ENCODE results near the gene MPHOSPH9.

Gene MPHOSPH9

DNA sequence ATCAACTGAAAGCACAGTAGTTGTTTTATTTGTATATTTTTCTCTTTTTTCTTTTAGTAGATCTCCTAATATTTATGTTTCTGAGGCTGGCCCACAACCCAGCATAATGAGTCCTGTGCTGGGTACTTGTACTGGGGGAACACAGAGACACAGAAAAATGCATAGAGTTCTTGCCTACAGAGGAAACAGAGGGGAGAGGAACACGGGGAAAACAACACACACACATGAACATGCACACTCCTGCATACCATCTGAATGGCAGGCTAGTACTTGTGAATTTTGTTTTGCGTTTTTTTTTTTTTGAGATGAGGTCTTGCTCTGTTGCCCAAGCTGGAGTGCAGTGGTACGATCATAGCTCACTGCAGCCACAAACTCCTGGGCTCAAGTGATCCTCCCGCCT is 103.3 kb downstream of the MPHOSPH9 start:
- no peak overlapping the region for H3K4me3 ChIP-seq (ENCODE audit: low read length)
- H2AFZ ChIP-seq (ENCODE audit: low read depth, low read length): no peak overlapping the region
- peaks cover 21% of the 10 kb centered on the region for H3K4me1 ChIP-seq (ENCODE audit: low read length)
- peaks cover 13% of the 10 kb centered on the region; the same call in 1 of the 2 replicates for H3K27me3 ChIP-seq (ENCODE audit: low read depth, low read length)
- no peak overlapping the region for H3K4me2 ChIP-seq (ENCODE audit: low read length)
- peaks cover 10% of the 10 kb centered on the region; the same call in 1 of the 2 replicates for H3K9me3 ChIP-seq (ENCODE audit: insufficient read depth, low read length)
- no peak overlapping the region for H3K9ac ChIP-seq (ENCODE audit: low read length)
- H3K27ac ChIP-seq (ENCODE audit: low read length): no peak overlapping the region
- no peaks in the 10 kb centered on the region for H3K36me3 ChIP-seq (replicated peaks; ENCODE audit: low read depth, low read length)
- TF ChIP-seq, protein P1, sequence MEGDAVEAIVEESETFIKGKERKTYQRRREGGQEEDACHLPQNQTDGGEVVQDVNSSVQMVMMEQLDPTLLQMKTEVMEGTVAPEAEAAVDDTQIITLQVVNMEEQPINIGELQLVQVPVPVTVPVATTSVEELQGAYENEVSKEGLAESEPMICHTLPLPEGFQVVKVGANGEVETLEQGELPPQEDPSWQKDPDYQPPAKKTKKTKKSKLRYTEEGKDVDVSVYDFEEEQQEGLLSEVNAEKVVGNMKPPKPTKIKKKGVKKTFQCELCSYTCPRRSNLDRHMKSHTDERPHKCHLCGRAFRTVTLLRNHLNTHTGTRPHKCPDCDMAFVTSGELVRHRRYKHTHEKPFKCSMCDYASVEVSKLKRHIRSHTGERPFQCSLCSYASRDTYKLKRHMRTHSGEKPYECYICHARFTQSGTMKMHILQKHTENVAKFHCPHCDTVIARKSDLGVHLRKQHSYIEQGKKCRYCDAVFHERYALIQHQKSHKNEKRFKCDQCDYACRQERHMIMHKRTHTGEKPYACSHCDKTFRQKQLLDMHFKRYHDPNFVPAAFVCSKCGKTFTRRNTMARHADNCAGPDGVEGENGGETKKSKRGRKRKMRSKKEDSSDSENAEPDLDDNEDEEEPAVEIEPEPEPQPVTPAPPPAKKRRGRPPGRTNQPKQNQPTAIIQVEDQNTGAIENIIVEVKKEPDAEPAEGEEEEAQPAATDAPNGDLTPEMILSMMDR (IDR thresholded peaks at IDR 0.05; ENCODE audit: low read depth, low read length): no peak
- no peak for TF ChIP-seq EZH2phosphoT487 (IDR thresholded peaks at IDR 0.05; ENCODE audit: low read depth)
- H3K79me2 ChIP-seq (ENCODE audit: low read length): no peaks in the 10 kb centered on the region
- no peaks in the 10 kb centered on the region for H4K20me1 ChIP-seq (ENCODE audit: insufficient read depth, low read length)

DNA sequence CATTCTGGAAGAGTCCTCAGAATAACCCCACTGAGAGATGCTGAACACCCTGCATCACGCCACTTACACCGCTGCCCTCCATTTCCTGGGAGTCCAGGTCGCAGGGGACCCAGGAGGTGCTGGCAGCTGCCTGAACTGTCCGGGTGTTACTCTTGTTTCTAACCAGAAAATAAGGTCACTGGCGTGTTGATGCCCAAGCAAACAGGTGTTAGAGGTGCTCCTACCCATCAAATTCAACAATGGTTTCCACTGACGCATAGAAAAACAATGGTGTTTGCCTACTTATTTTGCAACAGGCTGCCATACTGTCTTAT is 105.8 kb downstream of the MPHOSPH9 start:
- H3K4me1 ChIP-seq (ENCODE audit: low read length): peaks cover 23% of the 10 kb centered on the region
- H3K36me3 ChIP-seq (replicated peaks; ENCODE audit: low read depth, low read length): no peaks in the 10 kb centered on the region
- H3K27me3 ChIP-seq (ENCODE audit: low read depth, low read length): peaks cover 8% of the 10 kb centered on the region; the same call in 1 of the 2 replicates
- H2AFZ ChIP-seq (ENCODE audit: low read depth, low read length): no peak overlapping the region
- no peak overlapping the region for H3K4me3 ChIP-seq (ENCODE audit: low read length)
- H3K27ac ChIP-seq (ENCODE audit: low read length): no peak overlapping the region
- no peaks in the 10 kb centered on the region for H4K20me1 ChIP-seq (ENCODE audit: insufficient read depth, low read length)
- no peak for TF ChIP-seq EZH2phosphoT487 (IDR thresholded peaks at IDR 0.05; ENCODE audit: low read depth)
- TF ChIP-seq, protein P1 (IDR thresholded peaks at IDR 0.05; ENCODE audit: low read depth, low read length): no peak
- no peak overlapping the region for H3K9ac ChIP-seq (ENCODE audit: low read length)
- no peaks in the 10 kb centered on the region for H3K79me2 ChIP-seq (ENCODE audit: low read length)
- no peak overlapping the region for H3K4me2 ChIP-seq (ENCODE audit: low read length)
- peaks cover 10% of the 10 kb centered on the region; the same call in 1 of the 2 replicates for H3K9me3 ChIP-seq (ENCODE audit: insufficient read depth, low read length)

DNA sequence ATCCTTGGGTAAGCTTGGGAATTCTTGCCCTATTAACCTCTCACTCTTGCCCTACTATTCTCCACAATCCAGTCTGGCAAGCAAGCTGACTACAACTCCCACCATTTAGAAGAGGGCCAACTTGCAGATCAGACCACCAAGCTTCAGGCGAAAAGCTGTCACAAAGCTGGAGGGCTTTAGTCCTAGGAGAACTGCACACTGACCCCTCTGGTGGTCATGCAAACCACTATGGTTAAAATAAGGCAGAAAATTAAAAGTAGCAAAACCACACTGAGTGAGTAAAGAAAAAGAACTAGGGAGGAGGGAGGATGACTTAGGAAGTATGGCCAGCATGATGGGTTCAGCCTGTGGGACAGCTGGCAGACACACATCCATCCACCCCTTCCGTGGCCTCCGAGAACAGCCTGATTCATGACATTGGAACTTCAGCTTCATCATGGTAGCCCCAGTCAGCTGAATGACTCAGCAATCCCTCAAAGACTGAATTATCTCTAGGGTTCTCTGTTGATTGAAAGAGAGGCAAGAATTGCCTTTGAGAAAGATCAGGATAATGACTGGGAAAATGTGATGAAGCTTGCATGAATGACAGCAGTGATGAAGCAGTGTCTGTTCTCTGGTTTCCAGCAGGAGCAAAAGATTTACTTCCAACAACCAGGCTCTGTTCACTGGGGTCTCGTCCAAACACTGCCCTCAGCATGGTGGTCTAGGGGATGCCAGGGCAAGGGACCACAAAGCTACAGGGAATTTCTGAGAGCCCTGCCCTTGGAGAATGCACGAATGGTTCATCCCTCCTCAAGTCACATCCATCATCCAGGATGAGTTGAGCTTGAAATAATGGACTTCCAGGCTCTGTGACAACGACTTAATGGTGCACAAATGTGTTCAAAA is 106.4 kb downstream of the MPHOSPH9 start:
- Histone ChIP-seq H3K9ac (ENCODE audit: low read length) (no peak overlapping the region), H4K20me1 (ENCODE audit: insufficient read depth, low read length) (no peaks in the 10 kb centered on the region), H3K4me2 (ENCODE audit: low read length) (no peak overlapping the region), H3K27me3 (ENCODE audit: low read depth, low read length) (peaks cover 8% of the 10 kb centered on the region; the same call in 1 of the 2 replicates), H3K27ac (ENCODE audit: low read length) (no peak overlapping the region), H3K4me1 (ENCODE audit: low read length) (peaks cover 21% of the 10 kb centered on the region), H3K9me3 (ENCODE audit: insufficient read depth, low read length) (peaks cover 9% of the 10 kb centered on the region; the same call in 1 of the 2 replicates), H3K36me3 (replicated peaks; ENCODE audit: low read depth, low read length) (no peaks in the 10 kb centered on the region), H2AFZ (ENCODE audit: low read depth, low read length) (no peak overlapping the region), H3K79me2 (ENCODE audit: low read length) (no peaks in the 10 kb centered on the region), H3K4me3 (ENCODE audit: low read length) (no peak overlapping the region)
- TF ChIP-seq, protein P1 (IDR thresholded peaks at IDR 0.05; ENCODE audit: low read depth, low read length): no peak
- TF ChIP-seq EZH2phosphoT487 (IDR thresholded peaks at IDR 0.05; ENCODE audit: low read depth): no peak

DNA sequence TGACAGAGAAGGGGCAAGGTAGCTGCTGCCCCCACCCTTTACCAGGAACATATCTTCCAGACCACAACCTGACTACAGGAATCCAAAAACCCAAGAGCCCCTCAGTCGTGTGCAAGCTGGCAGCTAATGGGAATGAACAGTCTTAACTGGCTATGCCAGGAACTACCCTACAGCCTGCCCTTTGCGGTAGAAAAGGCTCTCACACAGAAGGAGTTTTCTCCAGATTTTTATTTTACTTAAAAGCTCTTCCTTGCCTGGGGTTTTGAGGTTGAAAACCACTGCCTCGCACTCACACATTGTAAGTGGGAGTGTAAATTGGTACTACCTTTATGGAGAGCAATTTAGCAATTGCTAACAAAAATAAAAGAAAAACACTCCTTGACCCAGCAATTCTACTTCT is 110.3 kb downstream of the MPHOSPH9 start:
- Histone ChIP-seq H2AFZ (ENCODE audit: low read depth, low read length) (no peak overlapping the region), H3K36me3 (replicated peaks; ENCODE audit: low read depth, low read length) (peaks cover 2% of the 10 kb centered on the region), H3K4me1 (ENCODE audit: low read length) (peaks cover 43% of the 10 kb centered on the region), H3K9me3 (ENCODE audit: insufficient read depth, low read length) (no peaks in the 10 kb centered on the region; the same call in 1 of the 2 replicates), H4K20me1 (ENCODE audit: insufficient read depth, low read length) (no peaks in the 10 kb centered on the region), H3K27me3 (ENCODE audit: low read depth, low read length) (peaks cover 17% of the 10 kb centered on the region), H3K79me2 (ENCODE audit: low read length) (no peaks in the 10 kb centered on the region), H3K4me3 (ENCODE audit: low read length) (no peak overlapping the region), H3K9ac (ENCODE audit: low read length) (no peak overlapping the region), H3K4me2 (ENCODE audit: low read length) (no peak overlapping the region), H3K27ac (ENCODE audit: low read length) (no peak overlapping the region)
- TF ChIP-seq, protein P1 (IDR thresholded peaks at IDR 0.05; ENCODE audit: low read depth, low read length): no peak
- TF ChIP-seq EZH2phosphoT487 (IDR thresholded peaks at IDR 0.05; ENCODE audit: low read depth): no peak
